ENCODE data around the gene ARF3. TPM values are rescaled to one million over a fixed set of nuclear protein-coding genes. Genes with fewer than 3 reads are reported as not detected.
A peak's percentile ranks its signal among the peaks of the same experiment; 100 is the strongest.

ARF3 gene
- total and polyA plus RNA-seq, 9 donors: 25.5 to 243 (median 100) TPM

DNA sequence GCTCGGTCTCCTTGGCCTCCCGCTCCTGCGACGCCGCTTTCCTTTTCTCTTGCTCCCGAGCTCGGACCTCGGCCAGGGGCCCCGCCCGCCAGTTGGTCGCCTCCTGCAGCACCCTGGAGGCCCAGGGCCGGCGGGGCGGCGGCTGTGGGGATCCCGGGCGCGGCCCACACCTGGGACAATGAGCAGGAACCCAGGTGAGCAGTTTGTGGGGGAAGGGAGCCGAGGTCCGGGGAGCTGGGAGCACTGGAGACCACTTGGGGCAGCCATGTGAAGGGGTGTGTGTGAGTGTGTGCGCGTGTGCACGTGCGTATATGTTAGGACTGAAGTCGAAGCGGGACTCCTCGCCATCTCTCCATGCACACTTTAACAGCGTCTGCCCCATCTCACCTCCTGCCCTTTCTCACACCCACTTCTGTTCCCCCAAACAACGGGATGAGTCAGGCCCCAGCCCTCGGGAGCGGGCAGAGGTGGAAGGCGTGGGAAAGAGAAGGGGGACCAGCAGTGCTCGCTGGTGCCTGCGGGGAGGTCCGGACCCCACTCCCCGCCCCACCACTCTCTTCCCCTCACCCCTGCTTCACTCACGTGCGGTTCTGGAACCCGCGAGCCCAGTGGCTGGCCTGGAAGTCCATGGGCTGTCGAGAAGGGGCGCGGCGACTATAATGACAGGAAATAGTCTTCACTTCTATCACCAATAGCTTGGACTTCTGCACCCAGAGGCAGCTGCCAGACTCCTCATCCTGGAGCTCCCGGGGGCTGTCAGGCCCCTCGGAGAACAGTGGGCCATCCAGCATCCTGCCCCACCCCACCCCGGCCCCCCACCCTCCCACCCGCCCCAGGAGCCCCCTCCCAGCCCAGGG is 41.4 kb upstream of the ARF3 start:
- peaks cover 6% of the 10 kb centered on the region for H3K4me1 ChIP-seq (ENCODE audit: insufficient read depth)
- H3K9me3 ChIP-seq: no peaks in the 10 kb centered on the region
- TF ChIP-seq POLR2A (IDR thresholded peaks at IDR 0.05) (no peak), EP300 (IDR thresholded peaks at IDR 0.05) (no peak)
- TF ChIP-seq, protein P1, sequence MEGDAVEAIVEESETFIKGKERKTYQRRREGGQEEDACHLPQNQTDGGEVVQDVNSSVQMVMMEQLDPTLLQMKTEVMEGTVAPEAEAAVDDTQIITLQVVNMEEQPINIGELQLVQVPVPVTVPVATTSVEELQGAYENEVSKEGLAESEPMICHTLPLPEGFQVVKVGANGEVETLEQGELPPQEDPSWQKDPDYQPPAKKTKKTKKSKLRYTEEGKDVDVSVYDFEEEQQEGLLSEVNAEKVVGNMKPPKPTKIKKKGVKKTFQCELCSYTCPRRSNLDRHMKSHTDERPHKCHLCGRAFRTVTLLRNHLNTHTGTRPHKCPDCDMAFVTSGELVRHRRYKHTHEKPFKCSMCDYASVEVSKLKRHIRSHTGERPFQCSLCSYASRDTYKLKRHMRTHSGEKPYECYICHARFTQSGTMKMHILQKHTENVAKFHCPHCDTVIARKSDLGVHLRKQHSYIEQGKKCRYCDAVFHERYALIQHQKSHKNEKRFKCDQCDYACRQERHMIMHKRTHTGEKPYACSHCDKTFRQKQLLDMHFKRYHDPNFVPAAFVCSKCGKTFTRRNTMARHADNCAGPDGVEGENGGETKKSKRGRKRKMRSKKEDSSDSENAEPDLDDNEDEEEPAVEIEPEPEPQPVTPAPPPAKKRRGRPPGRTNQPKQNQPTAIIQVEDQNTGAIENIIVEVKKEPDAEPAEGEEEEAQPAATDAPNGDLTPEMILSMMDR (IDR thresholded peaks at IDR 0.05): no peak
- no peaks in the 10 kb centered on the region for H3K27me3 ChIP-seq
- H3K27ac ChIP-seq: no peak overlapping the region
- intact Hi-C loops (cut with DNase I): loop anchor here in 2 of 4 donors (5.0 to 10.0 kb wide), 2 partner anchors 134 to 146 kb away; partner anchors contain the start of genes DDX23 (in 1 of the 2) and RND1 (in 1 of the 2)
- WGBS, 3 donors: 1% methylated on average over 45 to 48 of the region's 48 CpGs
- no peaks in the 10 kb centered on the region for H3K36me3 ChIP-seq
- DNase-seq: no peak
- peak overlapping the region; percentile 33 for H3K4me3 ChIP-seq

DNA sequence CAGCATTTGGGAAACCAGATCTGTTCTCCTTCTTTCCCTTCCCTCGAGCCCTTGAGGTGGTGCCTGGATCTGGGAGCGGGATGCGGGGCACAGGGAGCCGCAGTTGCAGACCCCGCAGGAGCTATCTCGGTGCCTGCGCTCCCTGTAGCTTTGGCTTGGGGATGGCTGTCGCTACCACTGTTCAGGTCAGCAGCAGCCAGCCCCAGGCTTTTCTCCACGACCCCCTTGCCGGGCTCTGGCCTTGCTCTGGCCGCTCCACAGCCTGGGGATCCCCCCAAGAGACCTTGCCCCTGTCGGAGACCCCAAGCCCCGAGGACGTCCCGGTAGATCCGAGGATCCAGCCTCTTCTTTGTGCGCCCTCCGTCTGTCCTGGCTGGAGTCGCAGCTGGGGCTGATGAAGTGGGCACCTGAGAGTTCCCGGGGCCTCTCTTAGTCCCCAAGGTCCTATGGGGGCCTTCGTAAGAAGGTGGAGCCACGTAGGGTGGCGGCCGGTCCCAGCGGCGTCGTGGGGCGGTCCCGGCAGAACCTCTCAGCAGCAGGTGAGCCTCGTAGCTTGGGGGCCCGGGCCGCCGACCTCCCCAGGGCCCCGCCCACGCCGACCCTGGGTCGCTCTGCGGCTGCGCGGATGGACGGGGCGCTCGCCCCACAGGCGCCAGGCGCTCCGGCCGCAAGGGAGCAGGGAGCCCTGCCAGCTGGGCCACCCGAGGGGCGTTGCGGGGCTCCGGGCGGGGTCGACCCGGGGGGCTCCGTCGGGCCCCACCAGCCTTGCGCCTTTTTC is 40.6 kb upstream of the ARF3 start:
- H3K4me3 ChIP-seq: peak overlapping the region; percentile 33
- H3K27me3 ChIP-seq: no peaks in the 10 kb centered on the region
- intact Hi-C loops (cut with DNase I): loop anchor here in 2 of 4 donors (5.0 to 10.0 kb wide), 2 partner anchors 133 to 146 kb away; partner anchors contain the start of genes DDX23 (in 1 of the 2) and RND1 (in 1 of the 2)
- TF ChIP-seq POLR2A (IDR thresholded peaks at IDR 0.05) (no peak), EP300 (IDR thresholded peaks at IDR 0.05) (no peak)
- TF ChIP-seq, protein P1 (IDR thresholded peaks at IDR 0.05): no peak
- no peaks in the 10 kb centered on the region for H3K9me3 ChIP-seq
- WGBS, 3 donors: 3 to 7% (median 5%) methylated on average over 34 to 57 of the region's 57 CpGs
- peaks cover 6% of the 10 kb centered on the region for H3K4me1 ChIP-seq (ENCODE audit: insufficient read depth)
- no peaks in the 10 kb centered on the region for H3K36me3 ChIP-seq
- DNase-seq: no peak
- H3K27ac ChIP-seq: no peak overlapping the region

DNA sequence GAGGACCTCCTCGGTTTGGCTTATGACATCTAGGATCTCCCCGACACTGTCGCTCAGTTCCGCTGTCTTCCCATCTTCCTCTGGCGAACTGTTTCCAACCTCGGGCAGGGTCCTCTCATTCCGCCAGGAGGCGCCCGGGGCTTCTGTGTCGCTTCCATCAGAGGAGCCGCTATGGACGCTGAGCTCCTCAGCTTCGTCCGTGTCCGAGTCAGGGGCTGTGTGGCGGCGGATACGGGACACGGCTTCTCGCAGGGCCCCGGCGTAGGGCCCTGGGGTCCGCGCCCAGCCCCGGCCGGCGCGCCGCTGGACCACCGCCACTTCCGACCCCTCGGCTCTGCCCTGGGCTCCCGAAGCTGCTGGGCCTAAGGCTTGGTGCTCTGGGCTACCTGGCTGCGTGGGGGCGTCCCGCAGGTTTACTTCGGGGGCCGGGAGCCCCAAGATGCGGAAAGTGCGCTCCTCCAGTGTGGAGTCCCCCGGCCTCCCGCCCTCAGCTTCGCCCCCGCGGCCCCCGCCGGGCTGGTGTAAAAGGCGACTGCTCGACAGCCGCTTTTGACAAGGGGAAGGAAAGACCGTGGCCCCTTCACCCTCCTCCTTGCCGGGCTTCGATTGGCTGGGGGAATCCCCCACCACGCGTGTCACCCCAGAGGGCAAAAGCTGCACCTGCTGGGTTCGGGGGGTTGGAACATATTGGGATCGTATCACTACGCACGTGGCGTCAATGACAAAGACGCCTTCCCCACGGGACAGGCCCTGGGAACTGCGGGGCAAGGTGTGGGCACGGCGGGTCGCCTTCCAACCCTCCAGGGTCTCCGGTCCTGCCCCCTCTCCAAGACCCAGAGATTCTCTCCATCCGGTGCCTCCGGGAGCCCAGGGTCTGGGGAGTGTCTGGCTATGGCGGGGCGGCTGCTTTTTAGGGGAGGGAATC is 39.8 kb upstream of the ARF3 start:
- 7 to 14% (median 12%) methylated on average over 64 to 71 of the region's 71 CpGs for WGBS, 3 donors
- DNase-seq: peak; percentile 52 to 82 (median 67)
- Histone ChIP-seq H3K9me3 (no peaks in the 10 kb centered on the region), H3K4me1 (ENCODE audit: insufficient read depth) (peaks cover 6% of the 10 kb centered on the region), H3K36me3 (no peaks in the 10 kb centered on the region), H3K27ac (no peak overlapping the region), H3K27me3 (no peaks in the 10 kb centered on the region), H3K4me3 (peak overlapping the region; percentile 36)
- TF ChIP-seq, protein P1 (IDR thresholded peaks at IDR 0.05): peak in 2 of 3 donors; percentile 43 to 47
- TF ChIP-seq POLR2A (IDR thresholded peaks at IDR 0.05): no peak
- no peak for TF ChIP-seq EP300 (IDR thresholded peaks at IDR 0.05)
- intact Hi-C loops (cut with DNase I): loop anchor here in 2 of 4 donors (5.0 to 10.0 kb wide), 2 partner anchors 132 to 145 kb away; partner anchors contain the start of genes DDX23 (in 1 of the 2) and RND1 (in 1 of the 2)

Data from ovary (tissue), 9 donors.